HEK293 (cell line): ENCODE results near the gene E4F1.
A peak's percentile ranks its signal among the peaks of the same experiment; 100 is the strongest.

Experiments used
- CTCF ChIP-seq: fragments of 450-650 bp; formaldehyde crosslinking; IDR thresholded peaks from 2 replicates; pipeline ENCODE4 v1.5.1; 2016; ENCODE audit warnings: missing biosample characterization, missing genetic modification characterization
- SALL2 ChIP-seq: fragments of 450-650 bp; formaldehyde crosslinking; IDR thresholded peaks from 2 replicates; pipeline ENCODE4 v1.5.0; 2017; ENCODE audit warnings: missing biosample characterization, mild to moderate bottlenecking, missing genetic modification characterization, borderline replicate concordance
- SETDB1 ChIP-seq: IDR thresholded peaks from one replicate; pipeline ENCODE4 v1.6.1; 2017; ENCODE audit warnings: mild to moderate bottlenecking, low read length, moderate library complexity, mixed read lengths; ENCODE audit not compliant: insufficient read length
- YY1 ChIP-seq: fragments of 450-650 bp; formaldehyde crosslinking; IDR thresholded peaks from 2 replicates; pipeline ENCODE4 v1.5.1; 2018; ENCODE audit warnings: missing biosample characterization, missing genetic modification characterization
- ZBTB7A ChIP-seq: fragments of 450-650 bp; formaldehyde crosslinking; IDR thresholded peaks from 2 replicates; pipeline ENCODE4 v1.5.1; 2016; ENCODE audit warnings: low read depth, missing biosample characterization, missing genetic modification characterization
- ZNF174 ChIP-seq: fragments of 450-650 bp; formaldehyde crosslinking; IDR thresholded peaks from 2 replicates; pipeline ENCODE4 v1.5.0; 2017; ENCODE audit warnings: missing biosample characterization, mild to moderate bottlenecking, missing genetic modification characterization
- ZNF274 ChIP-seq, 2 experiments: fragments of 200-500 bp in 1 of 2; fragments of 450-650 bp in 1 of 2; sonication (Bioruptor generic) in 1 of 2; formaldehyde crosslinking in 1 of 2; IDR thresholded peaks; 2 replicates each; pipeline versions ENCODE4 v1.5.1 to v1.6.1; 2014 to 2016; ENCODE audit warnings: borderline replicate concordance in 1 of 2, inconsistent platforms in 1 of 2, low read length in 1 of 2, missing biosample characterization in 1 of 2, missing genetic modification characterization in 1 of 2
- ZNF362 ChIP-seq: fragments of 450-650 bp; formaldehyde crosslinking; IDR thresholded peaks from 2 replicates; pipeline ENCODE4 v1.5.1; 2016; ENCODE audit warnings: missing biosample characterization, missing genetic modification characterization
- ZNF416 ChIP-seq: fragments of 450-650 bp; formaldehyde crosslinking; IDR thresholded peaks from 2 replicates; pipeline ENCODE4 v1.5.1; 2016; ENCODE audit warnings: missing biosample characterization, missing genetic modification characterization
- TF ChIP-seq, protein P1 (sequence below): fragments of 450-650 bp; formaldehyde crosslinking; IDR thresholded peaks from 2 replicates; pipeline ENCODE4 v1.5.1; 2016; ENCODE audit warnings: missing biosample characterization, missing genetic modification characterization
- TF ChIP-seq, protein P2 (sequence below): fragments of 450-650 bp; formaldehyde crosslinking; IDR thresholded peaks from 2 replicates; pipeline ENCODE4 v1.5.1; 2016; ENCODE audit warnings: missing biosample characterization, missing genetic modification characterization
- TF ChIP-seq, protein P3 (sequence below): fragments of 450-650 bp; formaldehyde crosslinking; IDR thresholded peaks from 2 replicates; pipeline ENCODE4 v1.5.1; 2016; ENCODE audit warnings: missing biosample characterization, missing genetic modification characterization

- no peak for TF ChIP-seq ZNF416 (tag by site-specific recombination)
- peak; percentile 28; the same call in 1 of the 2 replicates for TF ChIP-seq CTCF (tag by site-specific recombination)
- TF ChIP-seq, protein P1, sequence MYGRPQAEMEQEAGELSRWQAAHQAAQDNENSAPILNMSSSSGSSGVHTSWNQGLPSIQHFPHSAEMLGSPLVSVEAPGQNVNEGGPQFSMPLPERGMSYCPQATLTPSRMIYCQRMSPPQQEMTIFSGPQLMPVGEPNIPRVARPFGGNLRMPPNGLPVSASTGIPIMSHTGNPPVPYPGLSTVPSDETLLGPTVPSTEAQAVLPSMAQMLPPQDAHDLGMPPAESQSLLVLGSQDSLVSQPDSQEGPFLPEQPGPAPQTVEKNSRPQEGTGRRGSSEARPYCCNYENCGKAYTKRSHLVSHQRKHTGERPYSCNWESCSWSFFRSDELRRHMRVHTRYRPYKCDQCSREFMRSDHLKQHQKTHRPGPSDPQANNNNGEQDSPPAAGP (tag by site-specific recombination) = no peak
- TF ChIP-seq ZBTB7A (tag by site-specific recombination) = no peak
- no peak for TF ChIP-seq ZNF274 (IDR thresholded peaks at IDR 0.05; ENCODE audit: low read length)
- no peak for TF ChIP-seq ZNF274 (tag by site-specific recombination; IDR thresholded peaks at IDR 0.05; ENCODE audit: borderline replicate concordance)
- no peak for TF ChIP-seq ZNF174 (tag by site-specific recombination)
- TF ChIP-seq, protein P2, sequence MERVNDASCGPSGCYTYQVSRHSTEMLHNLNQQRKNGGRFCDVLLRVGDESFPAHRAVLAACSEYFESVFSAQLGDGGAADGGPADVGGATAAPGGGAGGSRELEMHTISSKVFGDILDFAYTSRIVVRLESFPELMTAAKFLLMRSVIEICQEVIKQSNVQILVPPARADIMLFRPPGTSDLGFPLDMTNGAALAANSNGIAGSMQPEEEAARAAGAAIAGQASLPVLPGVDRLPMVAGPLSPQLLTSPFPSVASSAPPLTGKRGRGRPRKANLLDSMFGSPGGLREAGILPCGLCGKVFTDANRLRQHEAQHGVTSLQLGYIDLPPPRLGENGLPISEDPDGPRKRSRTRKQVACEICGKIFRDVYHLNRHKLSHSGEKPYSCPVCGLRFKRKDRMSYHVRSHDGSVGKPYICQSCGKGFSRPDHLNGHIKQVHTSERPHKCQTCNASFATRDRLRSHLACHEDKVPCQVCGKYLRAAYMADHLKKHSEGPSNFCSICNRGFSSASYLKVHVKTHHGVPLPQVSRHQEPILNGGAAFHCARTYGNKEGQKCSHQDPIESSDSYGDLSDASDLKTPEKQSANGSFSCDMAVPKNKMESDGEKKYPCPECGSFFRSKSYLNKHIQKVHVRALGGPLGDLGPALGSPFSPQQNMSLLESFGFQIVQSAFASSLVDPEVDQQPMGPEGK (tag by site-specific recombination) = no peak
- TF ChIP-seq, protein P3, sequence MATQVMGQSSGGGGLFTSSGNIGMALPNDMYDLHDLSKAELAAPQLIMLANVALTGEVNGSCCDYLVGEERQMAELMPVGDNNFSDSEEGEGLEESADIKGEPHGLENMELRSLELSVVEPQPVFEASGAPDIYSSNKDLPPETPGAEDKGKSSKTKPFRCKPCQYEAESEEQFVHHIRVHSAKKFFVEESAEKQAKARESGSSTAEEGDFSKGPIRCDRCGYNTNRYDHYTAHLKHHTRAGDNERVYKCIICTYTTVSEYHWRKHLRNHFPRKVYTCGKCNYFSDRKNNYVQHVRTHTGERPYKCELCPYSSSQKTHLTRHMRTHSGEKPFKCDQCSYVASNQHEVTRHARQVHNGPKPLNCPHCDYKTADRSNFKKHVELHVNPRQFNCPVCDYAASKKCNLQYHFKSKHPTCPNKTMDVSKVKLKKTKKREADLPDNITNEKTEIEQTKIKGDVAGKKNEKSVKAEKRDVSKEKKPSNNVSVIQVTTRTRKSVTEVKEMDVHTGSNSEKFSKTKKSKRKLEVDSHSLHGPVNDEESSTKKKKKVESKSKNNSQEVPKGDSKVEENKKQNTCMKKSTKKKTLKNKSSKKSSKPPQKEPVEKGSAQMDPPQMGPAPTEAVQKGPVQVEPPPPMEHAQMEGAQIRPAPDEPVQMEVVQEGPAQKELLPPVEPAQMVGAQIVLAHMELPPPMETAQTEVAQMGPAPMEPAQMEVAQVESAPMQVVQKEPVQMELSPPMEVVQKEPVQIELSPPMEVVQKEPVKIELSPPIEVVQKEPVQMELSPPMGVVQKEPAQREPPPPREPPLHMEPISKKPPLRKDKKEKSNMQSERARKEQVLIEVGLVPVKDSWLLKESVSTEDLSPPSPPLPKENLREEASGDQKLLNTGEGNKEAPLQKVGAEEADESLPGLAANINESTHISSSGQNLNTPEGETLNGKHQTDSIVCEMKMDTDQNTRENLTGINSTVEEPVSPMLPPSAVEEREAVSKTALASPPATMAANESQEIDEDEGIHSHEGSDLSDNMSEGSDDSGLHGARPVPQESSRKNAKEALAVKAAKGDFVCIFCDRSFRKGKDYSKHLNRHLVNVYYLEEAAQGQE (tag by site-specific recombination) = no peak
- no peak for TF ChIP-seq SETDB1
- no peak for TF ChIP-seq ZNF362 (tag by site-specific recombination)
- no peak for TF ChIP-seq YY1
- TF ChIP-seq SALL2 (tag by site-specific recombination) = no peak
Observed at GRCh38 chr16:2213817-2214718, 9.3 kb upstream of the E4F1 start.
